HEK293 (cell line): ENCODE measurements around the gene RAB9A.

Source experiments
- CTCF ChIP-seq: fragments of 450-650 bp; formaldehyde crosslinking; IDR thresholded peaks from 2 replicates; pipeline ENCODE4 v1.5.1; 2016; ENCODE audit warnings: missing biosample characterization, missing genetic modification characterization
- EGR2 ChIP-seq: fragments of 450-650 bp; formaldehyde crosslinking; IDR thresholded peaks from 2 replicates; pipeline ENCODE4 v1.5.1; 2016; ENCODE audit warnings: low read depth, missing biosample characterization, missing genetic modification characterization
- FEZF1 ChIP-seq: fragments of 450-650 bp; formaldehyde crosslinking; IDR thresholded peaks from 2 replicates; pipeline ENCODE4 v1.5.1; 2016; ENCODE audit warnings: missing biosample characterization, missing genetic modification characterization
- GLIS1 ChIP-seq: fragments of 450-650 bp; formaldehyde crosslinking; IDR thresholded peaks from 2 replicates; pipeline ENCODE4 v1.5.1; 2016; ENCODE audit warnings: missing biosample characterization, missing genetic modification characterization
- IKZF3 ChIP-seq: fragments of 450-650 bp; IDR thresholded peaks from 2 replicates; pipeline ENCODE4 v1.5.0; 2018; ENCODE audit warnings: missing biosample characterization, mild to moderate bottlenecking, missing genetic modification characterization, moderate library complexity
- KLF10 ChIP-seq: fragments of 450-650 bp; IDR thresholded peaks from 2 replicates; pipeline ENCODE4 v1.5.1; 2018; ENCODE audit warnings: missing biosample characterization, mild to moderate bottlenecking, missing genetic modification characterization
- KLF17 ChIP-seq: fragments of 450-650 bp; formaldehyde crosslinking; IDR thresholded peaks from 2 replicates; pipeline ENCODE4 v1.5.1; 2016; ENCODE audit warnings: missing biosample characterization, missing genetic modification characterization
- KLF7 ChIP-seq: fragments of 450-650 bp; formaldehyde crosslinking; IDR thresholded peaks from 2 replicates; pipeline ENCODE4 v1.5.1; 2016; ENCODE audit warnings: missing biosample characterization, missing genetic modification characterization, borderline replicate concordance
- PATZ1 ChIP-seq: fragments of 450-650 bp; formaldehyde crosslinking; IDR thresholded peaks from 2 replicates; pipeline ENCODE4 v1.5.1; 2016; ENCODE audit warnings: missing biosample characterization, missing genetic modification characterization
- PRDM1 ChIP-seq: fragments of 450-650 bp; formaldehyde crosslinking; IDR thresholded peaks from 2 replicates; pipeline ENCODE4; 2016; ENCODE audit warnings: missing biosample characterization, missing genetic modification characterization
- PRDM6 ChIP-seq: fragments of 450-650 bp; formaldehyde crosslinking; IDR thresholded peaks from 2 replicates; pipeline ENCODE4 v1.5.1; 2017; ENCODE audit warnings: missing biosample characterization, missing genetic modification characterization
- REST ChIP-seq: fragments of 450-650 bp; formaldehyde crosslinking; IDR thresholded peaks from 2 replicates; pipeline ENCODE4 v1.5.1; 2016; ENCODE audit warnings: missing biosample characterization, missing genetic modification characterization
- SP3 ChIP-seq: fragments of 450-650 bp; formaldehyde crosslinking; IDR thresholded peaks from 2 replicates; pipeline ENCODE4 v1.5.1; 2016; ENCODE audit warnings: missing biosample characterization, missing genetic modification characterization
- SP7 ChIP-seq: fragments of 450-650 bp; formaldehyde crosslinking; IDR thresholded peaks from 2 replicates; pipeline ENCODE4 v1.5.1; 2016; ENCODE audit warnings: missing biosample characterization, missing genetic modification characterization
- ZBTB48 ChIP-seq: fragments of 450-650 bp; formaldehyde crosslinking; IDR thresholded peaks from 2 replicates; pipeline ENCODE4 v1.5.1; 2016; ENCODE audit warnings: missing biosample characterization, missing genetic modification characterization
- ZNF341 ChIP-seq: fragments of 450-650 bp; formaldehyde crosslinking; IDR thresholded peaks from 2 replicates; pipeline ENCODE4; 2016; ENCODE audit warnings: low read depth, missing biosample characterization, missing genetic modification characterization
- ZNF398 ChIP-seq: fragments of 450-650 bp; formaldehyde crosslinking; IDR thresholded peaks from 2 replicates; pipeline ENCODE4 v1.5.1; 2017; ENCODE audit warnings: missing biosample characterization, missing genetic modification characterization
- ZNF488 ChIP-seq: fragments of 450-650 bp; formaldehyde crosslinking; IDR thresholded peaks from 2 replicates; pipeline ENCODE4 v1.5.1; 2016; ENCODE audit warnings: missing biosample characterization, missing genetic modification characterization
- ZNF544 ChIP-seq: fragments of 450-650 bp; formaldehyde crosslinking; IDR thresholded peaks from 2 replicates; pipeline ENCODE4 v1.5.0; 2017; ENCODE audit warnings: missing biosample characterization, missing genetic modification characterization
- ZNF626 ChIP-seq: fragments of 450-650 bp; sonication (Bioruptor Pico); formaldehyde crosslinking; IDR thresholded peaks from 2 replicates; pipeline ENCODE4 v1.5.1; 2018; ENCODE audit warnings: missing biosample characterization, missing genetic modification characterization, inconsistent platforms
- ZNF639 ChIP-seq: fragments of 450-650 bp; formaldehyde crosslinking; IDR thresholded peaks from 2 replicates; pipeline ENCODE4 v1.5.1; 2016; ENCODE audit warnings: missing biosample characterization, missing genetic modification characterization
- ZSCAN30 ChIP-seq: fragments of 450-650 bp; IDR thresholded peaks from 2 replicates; pipeline ENCODE4 v1.5.1; 2018; ENCODE audit warnings: missing biosample characterization, mild to moderate bottlenecking, missing genetic modification characterization, moderate library complexity
- ZSCAN4 ChIP-seq: fragments of 450-650 bp; formaldehyde crosslinking; IDR thresholded peaks from 2 replicates; pipeline ENCODE4 v1.5.1; 2017; ENCODE audit warnings: missing biosample characterization, missing genetic modification characterization

RAB9A gene

GRCh38 chrX:13669246-13669737, 19.6 kb upstream of the RAB9A start (continued):
- peak; percentile 84 for TF ChIP-seq ZSCAN4 (tag by site-specific recombination)
- TF ChIP-seq PRDM6 = peak; percentile 99
- peak; percentile 78 for TF ChIP-seq PATZ1
- 0 out of 2 replicates have a peak, but pooled peaks have one; percentile 47 for TF ChIP-seq PRDM1 (tag by site-specific recombination)
- no peak for TF ChIP-seq ZNF544 (tag by site-specific recombination)
- TF ChIP-seq ZNF626 (tag by site-specific recombination) = no peak
- TF ChIP-seq SP3 (tag by site-specific recombination) = peak; percentile 19; the same call in 1 of the 2 replicates
- TF ChIP-seq ZBTB48 (tag by site-specific recombination) = no peak
- peak; percentile 92 for TF ChIP-seq FEZF1
- TF ChIP-seq REST (tag by site-specific recombination) = no peak
- no peak for TF ChIP-seq CTCF (tag by site-specific recombination)
- peak; percentile 49; the same call in 1 of the 2 replicates for TF ChIP-seq KLF7
- TF ChIP-seq ZNF639 (tag by site-specific recombination) = 0 out of 2 replicates have a peak, but pooled peaks have one; percentile 50
- peak; percentile 73 for TF ChIP-seq GLIS1 (tag by site-specific recombination)
- peak; percentile 65; the same call in 1 of the 2 replicates for TF ChIP-seq KLF10
- peak; percentile 78 for TF ChIP-seq SP7 (tag by site-specific recombination)
- peak; percentile 99 for TF ChIP-seq IKZF3 (tag by site-specific recombination)
- peak; percentile 82 for TF ChIP-seq ZNF488 (tag by site-specific recombination)
- TF ChIP-seq KLF17 (tag by site-specific recombination) = 0 out of 2 replicates have a peak, but pooled peaks have one; percentile 48
- TF ChIP-seq ZNF341 (tag by site-specific recombination) = peak; percentile 76
- peak; percentile 50; the same call in 1 of the 2 replicates for TF ChIP-seq ZSCAN30 (tag by site-specific recombination)
- peak; percentile 42; the same call in 1 of the 2 replicates for TF ChIP-seq ZNF398
- peak; percentile 65; the same call in 1 of the 2 replicates for TF ChIP-seq EGR2 (tag by site-specific recombination)
